Measurements from ENCODE around the gene ALDH3B2. TPM values are rescaled to one million over a fixed set of nuclear protein-coding genes. Genes with fewer than 3 reads are reported as not detected.
A peak's percentile ranks its signal among the peaks of the same experiment; 100 is the strongest.
"Not testable (repeated sequence)": the region's sequence is repeated elsewhere in the genome, so short reads cannot be mapped to it uniquely, and the experiment has no call there.

ALDH3B2 gene
- total RNA-seq, 1 experiment from 2014 or later = not detected

DNA sequence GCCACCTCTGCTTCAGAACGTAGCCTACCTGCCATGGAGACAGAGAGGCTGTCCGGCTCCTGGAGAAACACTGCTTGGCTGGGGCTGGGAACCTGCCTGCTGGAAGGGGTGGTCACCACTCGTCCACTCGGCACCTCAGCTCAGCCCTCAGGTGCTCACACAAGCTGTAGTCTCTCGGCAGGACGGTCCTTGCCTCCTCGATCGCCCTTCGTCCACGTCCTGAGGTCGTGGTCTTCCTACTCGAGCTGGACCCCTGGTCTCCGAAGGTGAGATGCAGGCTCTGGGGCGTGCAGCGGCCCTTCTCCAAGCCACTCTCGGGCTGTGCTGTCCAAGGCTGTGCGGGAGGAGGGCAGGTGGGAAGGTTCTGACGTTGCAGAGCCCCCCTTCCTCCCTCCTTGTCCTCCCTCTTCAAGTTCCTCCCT lies 35.0 kb downstream of the ALDH3B2 start, which contains the start of gene TBX10:
Gene TBX10 (minus strand): TSS at position 326 of the 422 bp plus-strand sequence. CDS start 291 bp downstream, at position 35.
- no peak within 1 kb of the TSS for H3K4me3 ChIP-seq (ENCODE audit: low read depth in 2 of 2, low read length in 2 of 2)
- BruUV-seq (replicated peaks) = no TSS peak
- no peaks in the 10 kb centered on the region for H3K9me3 ChIP-seq (ENCODE audit: control insufficient read depth, insufficient read depth, low read depth, low read length)
- TF ChIP-seq TCF7L2 (IDR thresholded peaks at IDR 0.05; ENCODE audit: low read depth, low read length) = no peak
- DNase-seq (ENCODE audit: low read depth, low spot score) (no peak), ATAC-seq (peak; percentile 24)
- no peaks in the 10 kb centered on the region for H3K27me3 ChIP-seq (ENCODE audit: control insufficient read depth, insufficient read depth, low read length)
- CTCF ChIA-PET = interaction anchor here (1.1 kb wide), 1 partner anchor 20 kb away, joined by 4 read pairs; no protein-coding TSS in a partner anchor
- POLR2A ChIA-PET = no interaction called here
- in situ Hi-C loops (cut with HindIII; ENCODE audit: low pct_unique_long_range_greater_than_20kb, low sequenced_read_pairs) = no loop called here
- no peaks in the 10 kb centered on the region for H3K4me1 ChIP-seq (ENCODE audit: control insufficient read depth, insufficient read depth, low read length)
- intact Hi-C loops (cut with micrococcal nuclease; ENCODE audit: unreplicated experiment) = no loop called here
- H3K27ac ChIP-seq (ENCODE audit: low read length) = no peak within 1 kb of the TSS
- H3K36me3 ChIP-seq (ENCODE audit: control insufficient read depth, insufficient read depth, low read length) = no peaks in the 10 kb centered on the region

DNA sequence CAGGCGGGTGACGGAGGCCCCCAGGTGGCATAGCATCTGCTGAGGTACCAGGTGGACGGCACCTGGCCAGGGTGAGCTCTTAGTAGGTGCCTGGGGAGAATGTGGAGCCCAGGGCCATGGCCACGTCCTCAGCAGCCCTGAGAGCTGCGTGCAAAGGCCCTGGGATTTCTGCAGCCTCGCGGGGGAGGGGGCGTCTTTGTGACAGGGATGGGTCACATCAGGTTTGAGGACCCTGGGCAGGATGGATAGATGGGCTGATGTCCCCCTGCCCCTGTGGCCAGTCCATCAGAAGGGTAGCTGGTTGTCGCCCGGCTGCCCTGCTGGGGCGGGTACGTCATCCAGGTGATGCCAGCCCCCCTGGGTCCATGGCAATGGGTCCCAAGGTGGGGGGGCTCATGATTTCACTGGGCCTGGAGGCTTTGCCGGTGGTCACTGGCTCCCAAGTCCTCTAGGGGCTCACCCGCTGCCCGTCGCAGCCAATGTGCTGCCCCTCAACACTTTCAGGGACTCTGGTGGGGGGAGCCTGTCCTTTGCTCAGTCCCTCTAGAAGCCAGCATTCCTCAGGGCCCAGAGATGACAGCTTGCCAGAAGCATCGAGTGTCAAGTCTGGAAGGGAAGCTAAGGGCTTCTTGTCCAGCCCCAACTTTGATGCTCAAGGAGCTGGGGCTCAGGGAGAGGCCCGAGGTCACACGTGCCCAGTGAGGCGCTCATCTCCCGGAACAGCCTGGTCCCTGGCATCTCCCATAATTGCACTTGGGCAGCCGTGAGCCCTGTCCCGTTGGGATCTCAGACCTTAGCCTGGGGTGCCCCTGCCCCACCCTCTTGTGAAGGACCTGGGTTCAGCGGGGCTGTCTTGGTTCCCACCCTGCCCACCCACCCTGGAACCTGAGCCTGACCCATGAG lies 35.6 kb downstream of the ALDH3B2 start:
- no TSS peak for BruUV-seq (replicated peaks)
- Histone ChIP-seq H3K27ac (ENCODE audit: low read length) (no peak overlapping the region), H3K27me3 (ENCODE audit: control insufficient read depth, insufficient read depth, low read length) (no peaks in the 10 kb centered on the region), H3K36me3 (ENCODE audit: control insufficient read depth, insufficient read depth, low read length) (no peaks in the 10 kb centered on the region), H3K4me1 (ENCODE audit: control insufficient read depth, insufficient read depth, low read length) (no peaks in the 10 kb centered on the region), H3K4me3 (ENCODE audit: low read depth in 2 of 2, low read length in 2 of 2) (no peak overlapping the region), H3K9me3 (ENCODE audit: control insufficient read depth, insufficient read depth, low read depth, low read length) (no peaks in the 10 kb centered on the region)
- ChIA-PET POLR2A (no interaction called here), CTCF (interaction anchor here (1.1 kb wide), 2 partner anchors 21 to 22 kb away, joined by 4 to 15 read pairs; no protein-coding TSS in a partner anchor)
- intact Hi-C loops (cut with micrococcal nuclease; ENCODE audit: unreplicated experiment) = no loop called here
- DNase-seq (ENCODE audit: low read depth, low spot score) (no peak), ATAC-seq (no peak)
- TF ChIP-seq TCF7L2 (IDR thresholded peaks at IDR 0.05; ENCODE audit: low read depth, low read length) (no peak), POLR2AphosphoS5 (IDR thresholded peaks at IDR 0.05; ENCODE audit: low read depth, low read length) (no peak), SIN3A (IDR thresholded peaks at IDR 0.05; ENCODE audit: borderline replicate concordance, insufficient read depth, low read depth, low read length) (no peak)
- TF ChIP-seq, protein P1, sequence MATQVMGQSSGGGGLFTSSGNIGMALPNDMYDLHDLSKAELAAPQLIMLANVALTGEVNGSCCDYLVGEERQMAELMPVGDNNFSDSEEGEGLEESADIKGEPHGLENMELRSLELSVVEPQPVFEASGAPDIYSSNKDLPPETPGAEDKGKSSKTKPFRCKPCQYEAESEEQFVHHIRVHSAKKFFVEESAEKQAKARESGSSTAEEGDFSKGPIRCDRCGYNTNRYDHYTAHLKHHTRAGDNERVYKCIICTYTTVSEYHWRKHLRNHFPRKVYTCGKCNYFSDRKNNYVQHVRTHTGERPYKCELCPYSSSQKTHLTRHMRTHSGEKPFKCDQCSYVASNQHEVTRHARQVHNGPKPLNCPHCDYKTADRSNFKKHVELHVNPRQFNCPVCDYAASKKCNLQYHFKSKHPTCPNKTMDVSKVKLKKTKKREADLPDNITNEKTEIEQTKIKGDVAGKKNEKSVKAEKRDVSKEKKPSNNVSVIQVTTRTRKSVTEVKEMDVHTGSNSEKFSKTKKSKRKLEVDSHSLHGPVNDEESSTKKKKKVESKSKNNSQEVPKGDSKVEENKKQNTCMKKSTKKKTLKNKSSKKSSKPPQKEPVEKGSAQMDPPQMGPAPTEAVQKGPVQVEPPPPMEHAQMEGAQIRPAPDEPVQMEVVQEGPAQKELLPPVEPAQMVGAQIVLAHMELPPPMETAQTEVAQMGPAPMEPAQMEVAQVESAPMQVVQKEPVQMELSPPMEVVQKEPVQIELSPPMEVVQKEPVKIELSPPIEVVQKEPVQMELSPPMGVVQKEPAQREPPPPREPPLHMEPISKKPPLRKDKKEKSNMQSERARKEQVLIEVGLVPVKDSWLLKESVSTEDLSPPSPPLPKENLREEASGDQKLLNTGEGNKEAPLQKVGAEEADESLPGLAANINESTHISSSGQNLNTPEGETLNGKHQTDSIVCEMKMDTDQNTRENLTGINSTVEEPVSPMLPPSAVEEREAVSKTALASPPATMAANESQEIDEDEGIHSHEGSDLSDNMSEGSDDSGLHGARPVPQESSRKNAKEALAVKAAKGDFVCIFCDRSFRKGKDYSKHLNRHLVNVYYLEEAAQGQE (IDR thresholded peaks at IDR 0.05; ENCODE audit: insufficient read depth in 1 of 2, low read depth in 2 of 2, low read length in 1 of 2) = no peak
- TF ChIP-seq, protein P2, sequence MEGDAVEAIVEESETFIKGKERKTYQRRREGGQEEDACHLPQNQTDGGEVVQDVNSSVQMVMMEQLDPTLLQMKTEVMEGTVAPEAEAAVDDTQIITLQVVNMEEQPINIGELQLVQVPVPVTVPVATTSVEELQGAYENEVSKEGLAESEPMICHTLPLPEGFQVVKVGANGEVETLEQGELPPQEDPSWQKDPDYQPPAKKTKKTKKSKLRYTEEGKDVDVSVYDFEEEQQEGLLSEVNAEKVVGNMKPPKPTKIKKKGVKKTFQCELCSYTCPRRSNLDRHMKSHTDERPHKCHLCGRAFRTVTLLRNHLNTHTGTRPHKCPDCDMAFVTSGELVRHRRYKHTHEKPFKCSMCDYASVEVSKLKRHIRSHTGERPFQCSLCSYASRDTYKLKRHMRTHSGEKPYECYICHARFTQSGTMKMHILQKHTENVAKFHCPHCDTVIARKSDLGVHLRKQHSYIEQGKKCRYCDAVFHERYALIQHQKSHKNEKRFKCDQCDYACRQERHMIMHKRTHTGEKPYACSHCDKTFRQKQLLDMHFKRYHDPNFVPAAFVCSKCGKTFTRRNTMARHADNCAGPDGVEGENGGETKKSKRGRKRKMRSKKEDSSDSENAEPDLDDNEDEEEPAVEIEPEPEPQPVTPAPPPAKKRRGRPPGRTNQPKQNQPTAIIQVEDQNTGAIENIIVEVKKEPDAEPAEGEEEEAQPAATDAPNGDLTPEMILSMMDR (IDR thresholded peaks at IDR 0.05) = no peak
- in situ Hi-C loops (cut with HindIII; ENCODE audit: low pct_unique_long_range_greater_than_20kb, low sequenced_read_pairs) = no loop called here

DNA sequence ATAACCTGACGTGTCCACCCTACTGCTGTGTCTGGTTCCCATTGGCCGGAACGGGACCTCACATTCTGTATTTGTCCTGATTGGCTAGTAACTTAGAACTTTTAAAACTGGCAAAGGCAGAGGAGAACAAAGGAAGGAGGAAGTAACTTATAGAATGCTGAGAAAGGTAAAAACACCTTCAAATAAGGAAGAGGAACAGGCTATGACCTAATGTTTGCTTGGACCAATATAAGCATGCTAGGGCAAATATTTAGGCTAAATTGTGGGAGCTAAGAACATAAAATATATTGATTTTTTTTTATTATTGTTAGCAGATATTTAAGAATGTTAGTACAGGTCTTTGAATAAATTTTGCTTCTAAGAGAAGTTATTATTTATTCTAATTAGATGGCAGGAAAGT lies 37.0 kb downstream of the ALDH3B2 start:
- H3K4me1 ChIP-seq (ENCODE audit: control insufficient read depth, insufficient read depth, low read length); BruUV-seq (replicated peaks); H3K27me3 ChIP-seq (ENCODE audit: control insufficient read depth, insufficient read depth, low read length); intact Hi-C loops (cut with micrococcal nuclease; ENCODE audit: unreplicated experiment); H3K27ac ChIP-seq (ENCODE audit: low read length); H3K9me3 ChIP-seq (ENCODE audit: control insufficient read depth, insufficient read depth, low read depth, low read length); H3K36me3 ChIP-seq (ENCODE audit: control insufficient read depth, insufficient read depth, low read length); in situ Hi-C loops (cut with HindIII; ENCODE audit: low pct_unique_long_range_greater_than_20kb, low sequenced_read_pairs); DNase-seq (ENCODE audit: low read depth, low spot score); ATAC-seq; POLR2A ChIA-PET; H3K4me3 ChIP-seq (ENCODE audit: low read depth in 2 of 2, low read length in 2 of 2): not testable (repeated sequence)
- CTCF ChIA-PET = interaction anchor here (0.6 to 1.1 kb wide), 3 partner anchors 9 to 23 kb away, joined by 3 to 15 read pairs (median 3); no protein-coding TSS in a partner anchor

Measured in Panc1 (cell line).